K562 (cell line): ENCODE results near the gene ITGAE. TPM values are rescaled to one million over a fixed set of nuclear protein-coding genes. Genes with fewer than 3 reads are reported as not detected.

Source experiments
- ATF6 ChIP-seq: sonication (generic); formaldehyde crosslinking; IDR thresholded peaks from 2 replicates; pipeline ENCODE4 v1.4.0; 2020; ENCODE audit warnings: mild to moderate bottlenecking, missing genetic modification reagents
- BHLHE40 ChIP-seq: IDR thresholded peaks from 2 replicates; pipeline ENCODE4 v1.6.1; 2011; ENCODE audit warnings: low read length, improper control_type of control experiment
- CBX1 ChIP-seq: sonication (generic); IDR thresholded peaks from 2 replicates; pipeline ENCODE4 v1.6.1; 2016; ENCODE audit warnings: antibody characterized with exemption, low read depth, mild to moderate bottlenecking
- HSF4 ChIP-seq: fragments of 250-450 bp; sonication (Bioruptor Pico); IDR thresholded peaks from 2 replicates; pipeline ENCODE4 v2.1.2; 2022; ENCODE audit warnings: mild to moderate bottlenecking, moderate library complexity, borderline replicate concordance
- NR4A1 ChIP-seq, 2 experiments: fragments of 250-450 bp in 1 of 2; fragments of 450-650 bp in 1 of 2; sonication (Bioruptor Pico) in 1 of 2; IDR thresholded peaks; 2 replicates each; pipeline versions ENCODE4 v1.4.0 to v1.6.1; 2016 to 2020; ENCODE audit warnings: mild to moderate bottlenecking in 2 of 2, missing compliant biosample characterization in 1 of 2, missing genetic modification characterization in 1 of 2, moderate library complexity in 1 of 2
- POLR2AphosphoS2 ChIP-seq: IDR thresholded peaks from 2 replicates; pipeline ENCODE4 v1.6.1; 2012; ENCODE audit warnings: low read length, improper control_type of control experiment
- RNF219 ChIP-seq: fragments of 250-450 bp; sonication (Bioruptor Pico); IDR thresholded peaks from 2 replicates; pipeline ENCODE4 v1.5.0; 2022; ENCODE audit warnings: mild to moderate bottlenecking
- TAF9B ChIP-seq: fragments of 450-650 bp; IDR thresholded peaks from 2 replicates; pipeline ENCODE4 v1.6.1; 2018; ENCODE audit warnings: mild to moderate bottlenecking; ENCODE audit not compliant: partially characterized antibody
- XRCC3 ChIP-seq: fragments of 450-650 bp; IDR thresholded peaks from 2 replicates; pipeline ENCODE4 v1.6.1; 2017; ENCODE audit warnings: mild to moderate bottlenecking, moderate library complexity
- ZFPM2 ChIP-seq: fragments of 250-450 bp; sonication (Bioruptor Pico); IDR thresholded peaks from 2 replicates; pipeline ENCODE4 v1.5.1; 2022; ENCODE audit warnings: mild to moderate bottlenecking
- ZNF586 ChIP-seq: fragments of 450-650 bp; formaldehyde crosslinking; conservative IDR thresholded peaks from 2 replicates; pipeline ENCODE4 v1.4.0; 2020; ENCODE audit warnings: mild to moderate bottlenecking, moderate library complexity
- ZNF699 ChIP-seq: fragments of 250-450 bp; sonication (Bioruptor Pico); IDR thresholded peaks from 2 replicates; pipeline ENCODE4 v1.8.0; 2021; ENCODE audit warnings: mild to moderate bottlenecking, moderate library complexity; ENCODE audit not compliant: insufficient replicate concordance
- polyA plus RNA-seq, 8 experiments: library from polyadenylated mRNA; depleted of rRNA in 4 of 8; stranded (reverse) in 5 of 8; unstranded in 3 of 8; fragments of >200 nt; fragmentation: Nextera tagmentation in 2 of 8; fragmentation: Illumina TruSeq in 1 of 8; extraction: Ambion mirVana in 2 of 8; extraction: Trizol in 1 of 8; gene quantifications; 2 replicates each; pipeline versions ENCODE4 v1.2.1 to v1.2.3, GENCODE V29; 2011 to 2014; ENCODE audit warnings: inconsistent platforms in 1 of 8, missing spikeins in 1 of 8
- total RNA-seq, 7 experiments: library from RNA; depleted of rRNA in 6 of 7; stranded (reverse); fragments of >200 nt in 6 of 7; fragmentation: Illumina TruSeq in 2 of 7; extraction: Trizol in 2 of 7; gene quantifications; 2 replicates each; pipeline versions ENCODE4 v1.2.1 to v1.2.3, GENCODE V29; 2011 to 2021; ENCODE audit warnings: low replicate concordance in 1 of 7

ITGAE gene
- total and polyA plus RNA-seq, 9 of the 15 experiments (the other 6 are each of a cell fraction or from before 2014, with no cell fraction given) = 14.8 to 160 (median 27.0) TPM

GRCh38 chr17:3723556-3724377 lies 77.2 kb downstream of the ITGAE start, which contains the start of gene HASPIN (continued):
- TF ChIP-seq RNF219 (CRISPR knock-in tag) = no peak
- TF ChIP-seq HSF4 (CRISPR knock-in tag) = no peak
- TF ChIP-seq CBX1 = peak; percentile 82; the same call in 1 of the 2 replicates
- no peak for TF ChIP-seq ZNF586 (CRISPR knock-in tag)
- TF ChIP-seq TAF9B = peak; percentile 69
- TF ChIP-seq ZNF699 (CRISPR knock-in tag) = no peak
- no peak for TF ChIP-seq ZFPM2 (CRISPR knock-in tag)
- peak; percentile 55 for TF ChIP-seq BHLHE40
- TF ChIP-seq XRCC3 = no peak
- no peak; the same call in 1 of the 2 replicates for TF ChIP-seq ATF6 (CRISPR knock-in tag)
- no peak for TF ChIP-seq NR4A1 (CRISPR knock-in tag; IDR thresholded peaks at IDR 0.05)
- no peak for TF ChIP-seq NR4A1 (tag; IDR thresholded peaks at IDR 0.05)
- TF ChIP-seq POLR2AphosphoS2 = no peak
- TF ChIP-seq, all 486 proteins: peak for 99
